HepG2 (cell line): ENCODE data around the gene SEC61B. TPM values are rescaled to one million over a fixed set of nuclear protein-coding genes. Genes with fewer than 3 reads are reported as not detected.

Source experiments
- CBX2 ChIP-seq, 2 experiments: fragments of 200-600 bp in 1 of 2; sonication (generic); formaldehyde crosslinking in 1 of 2; IDR thresholded peaks; 2 replicates each; pipeline versions ENCODE4 v1.7.0 to v1.8.1; 2018 to 2022; ENCODE audit warnings: low read depth in 2 of 2, low read length in 1 of 2, mild to moderate bottlenecking in 1 of 2, missing genetic modification reagents in 1 of 2
- CHD4 ChIP-seq: fragments of 200-600 bp; sonication (generic); IDR thresholded peaks from 2 replicates; pipeline ENCODE4 v1.7.0; 2017; ENCODE audit warnings: mild to moderate bottlenecking, low read length, borderline replicate concordance
- HNRNPUL1 ChIP-seq: fragments of 200-400 bp; formaldehyde crosslinking; IDR thresholded peaks from 2 replicates; pipeline ENCODE4 v1.6.1; 2017; ENCODE audit warnings: low read depth, mild to moderate bottlenecking, low read length, moderate library complexity
- NFYB ChIP-seq: sonication (generic); formaldehyde crosslinking; IDR thresholded peaks from 2 replicates; pipeline ENCODE4 v1.4.0; 2020; ENCODE audit warnings: missing genetic modification reagents
- NR2C2 ChIP-seq: sonication (generic); formaldehyde crosslinking; IDR thresholded peaks from 2 replicates; pipeline ENCODE4 v1.4.0; 2020; ENCODE audit warnings: missing genetic modification reagents, mild to moderate bottlenecking, moderate library complexity, borderline replicate concordance
- POGZ ChIP-seq: sonication (generic); formaldehyde crosslinking; IDR thresholded peaks from 2 replicates; pipeline ENCODE4 v1.4.0; 2020; ENCODE audit warnings: mild to moderate bottlenecking, missing genetic modification reagents
- RFXAP ChIP-seq: sonication (generic); formaldehyde crosslinking; IDR thresholded peaks from 2 replicates; pipeline ENCODE4 v1.4.0; 2020; ENCODE audit warnings: missing genetic modification reagents, borderline replicate concordance
- SP5 ChIP-seq: IDR thresholded peaks from 2 replicates; pipeline ENCODE4 v1.6.1; 2016; ENCODE audit warnings: low read depth, borderline replicate concordance
- ZBTB38 ChIP-seq: sonication (generic); formaldehyde crosslinking; IDR thresholded peaks from 2 replicates; pipeline ENCODE4 v1.5.1; 2020; ENCODE audit warnings: mild to moderate bottlenecking, missing genetic modification reagents
- ZBTB4 ChIP-seq: sonication (generic); formaldehyde crosslinking; IDR thresholded peaks from 2 replicates; pipeline ENCODE4 v1.4.0; 2020; ENCODE audit warnings: missing genetic modification reagents, mild to moderate bottlenecking, borderline replicate concordance
- ZFY ChIP-seq: sonication (generic); formaldehyde crosslinking; IDR thresholded peaks from 2 replicates; pipeline ENCODE4 v1.4.0; 2020; ENCODE audit warnings: missing genetic modification reagents
- ZNF335 ChIP-seq: sonication (generic); formaldehyde crosslinking; IDR thresholded peaks from 2 replicates; pipeline ENCODE4 v1.4.0; 2020; ENCODE audit warnings: missing genetic modification reagents
- ZNF350 ChIP-seq: sonication (generic); formaldehyde crosslinking; IDR thresholded peaks from 2 replicates; pipeline ENCODE4 v1.4.0; 2020; ENCODE audit warnings: mild to moderate bottlenecking, low read depth, missing genetic modification reagents, borderline replicate concordance
- ZNF513 ChIP-seq: sonication (generic); formaldehyde crosslinking; conservative IDR thresholded peaks from 2 replicates; pipeline ENCODE4 v1.5.0; 2020; ENCODE audit warnings: missing genetic modification reagents
- ZNF777 ChIP-seq: sonication (generic); formaldehyde crosslinking; IDR thresholded peaks from 2 replicates; pipeline ENCODE4 v1.4.0; 2020; ENCODE audit warnings: missing genetic modification reagents
- ZNF784 ChIP-seq: sonication (generic); formaldehyde crosslinking; IDR thresholded peaks from 2 replicates; pipeline ENCODE4 v1.5.1; 2020; ENCODE audit warnings: missing genetic modification reagents, mild to moderate bottlenecking, borderline replicate concordance
- ZNF879 ChIP-seq: sonication (generic); formaldehyde crosslinking; IDR thresholded peaks from 2 replicates; pipeline ENCODE4 v1.8.1; 2023; ENCODE audit warnings: missing genetic modification reagents
- polyA plus RNA-seq, 8 experiments: library from polyadenylated mRNA; depleted of rRNA in 3 of 8; stranded (reverse) in 7 of 8; unstranded in 1 of 8; fragments of >200 nt; fragmentation: Illumina TruSeq in 4 of 8; extraction: Trizol in 4 of 8; gene quantifications; 2 replicates each; pipeline versions ENCODE4 v1.2.1 to v1.2.3, GENCODE V29; 2011 to 2016; ENCODE audit warnings: low read depth in 4 of 8, missing spikeins in 1 of 8, mixed read lengths in 1 of 8; ENCODE audit not compliant: insufficient read depth in 1 of 8
- total RNA-seq, 5 experiments: library from RNA; depleted of rRNA; stranded (reverse); fragments of >200 nt; fragmentation: Illumina TruSeq; extraction: Trizol; gene quantifications; 2 replicates each; pipeline ENCODE4 v1.2.3, GENCODE V29; 2016; ENCODE audit warnings: low read depth in 1 of 5
- TF ChIP-seq, protein P1 (sequence below): sonication (generic); formaldehyde crosslinking; IDR thresholded peaks from 2 replicates; pipeline ENCODE4 v1.4.0; 2020; ENCODE audit warnings: missing genetic modification reagents
- TF ChIP-seq, protein P2 (sequence below): sonication (generic); formaldehyde crosslinking; IDR thresholded peaks from 2 replicates; pipeline ENCODE4 v1.8.1; 2023; ENCODE audit warnings: mild to moderate bottlenecking, missing genetic modification reagents

The SEC61B gene
- total and polyA plus RNA-seq, 2 of the 13 experiments (the other 11 are each of a cell fraction or from before 2014, with no cell fraction given): 191 to 368 TPM

GRCh38 chr9:99184475-99185347 lies 37.4 kb upstream of the SEC61B start (continued):
- TF ChIP-seq ZBTB38 (CRISPR knock-in tag): no peak
- peak; percentile 55; the same call in 1 of the 2 replicates for TF ChIP-seq ZNF335 (CRISPR knock-in tag)
- TF ChIP-seq, protein P1, sequence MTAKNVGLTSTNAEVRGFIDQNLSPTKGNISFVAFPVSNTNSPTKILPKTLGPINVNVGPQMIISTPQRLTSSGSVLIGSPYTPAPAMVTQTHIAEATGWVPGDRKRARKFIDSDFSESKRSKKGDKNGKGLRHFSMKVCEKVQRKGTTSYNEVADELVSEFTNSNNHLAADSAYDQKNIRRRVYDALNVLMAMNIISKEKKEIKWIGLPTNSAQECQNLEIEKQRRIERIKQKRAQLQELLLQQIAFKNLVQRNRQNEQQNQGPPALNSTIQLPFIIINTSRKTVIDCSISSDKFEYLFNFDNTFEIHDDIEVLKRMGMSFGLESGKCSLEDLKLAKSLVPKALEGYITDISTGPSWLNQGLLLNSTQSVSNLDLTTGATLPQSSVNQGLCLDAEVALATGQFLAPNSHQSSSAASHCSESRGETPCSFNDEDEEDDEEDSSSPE: no peak
- peak; percentile 26; the same call in 1 of the 2 replicates for TF ChIP-seq ZNF350
- no peak for TF ChIP-seq POGZ
- TF ChIP-seq, protein P2, sequence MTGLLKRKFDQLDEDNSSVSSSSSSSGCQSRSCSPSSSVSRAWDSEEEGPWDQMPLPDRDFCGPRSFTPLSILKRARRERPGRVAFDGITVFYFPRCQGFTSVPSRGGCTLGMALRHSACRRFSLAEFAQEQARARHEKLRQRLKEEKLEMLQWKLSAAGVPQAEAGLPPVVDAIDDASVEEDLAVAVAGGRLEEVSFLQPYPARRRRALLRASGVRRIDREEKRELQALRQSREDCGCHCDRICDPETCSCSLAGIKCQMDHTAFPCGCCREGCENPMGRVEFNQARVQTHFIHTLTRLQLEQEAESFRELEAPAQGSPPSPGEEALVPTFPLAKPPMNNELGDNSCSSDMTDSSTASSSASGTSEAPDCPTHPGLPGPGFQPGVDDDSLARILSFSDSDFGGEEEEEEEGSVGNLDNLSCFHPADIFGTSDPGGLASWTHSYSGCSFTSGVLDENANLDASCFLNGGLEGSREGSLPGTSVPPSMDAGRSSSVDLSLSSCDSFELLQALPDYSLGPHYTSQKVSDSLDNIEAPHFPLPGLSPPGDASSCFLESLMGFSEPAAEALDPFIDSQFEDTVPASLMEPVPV: no peak
- TF ChIP-seq CHD4: no peak
- no peak for TF ChIP-seq NR2C2 (CRISPR knock-in tag)
- TF ChIP-seq SP5 (CRISPR knock-in tag): no peak
- no peak for TF ChIP-seq ZNF513 (CRISPR knock-in tag)
- TF ChIP-seq ZFY (CRISPR knock-in tag): no peak
- no peak for TF ChIP-seq ZNF784 (CRISPR knock-in tag)
- peak; percentile 68 for TF ChIP-seq ZNF777
- no peak for TF ChIP-seq HNRNPUL1
- TF ChIP-seq ZBTB4 (CRISPR knock-in tag): no peak
- no peak for TF ChIP-seq ZNF879 (CRISPR knock-in tag)
- no peak for TF ChIP-seq NFYB
- TF ChIP-seq CBX2 (IDR thresholded peaks at IDR 0.05; ENCODE audit: low read depth, low read length): no peak
- no peak for TF ChIP-seq CBX2 (CRISPR knock-in tag; IDR thresholded peaks at IDR 0.05; ENCODE audit: low read depth)
- TF ChIP-seq RFXAP (CRISPR knock-in tag): 0 out of 2 replicates have a peak, but pooled peaks have one; percentile 37
